HG03439 (cell line): ENCODE data around the gene ADAMTS10.
"Not testable (repeated sequence)": the region's sequence is repeated elsewhere in the genome, so short reads cannot be mapped to it uniquely, and the experiment has no call there.

Experiments
- ATAC-seq: cut with Tn5 transposase; IDR thresholded peaks from one replicate; pipeline ENCODE4 v1.9.1; 2021; ENCODE audit warnings: mild to moderate bottlenecking, moderate library complexity; ENCODE audit not compliant: unreplicated experiment

Gene ADAMTS10

DNA sequence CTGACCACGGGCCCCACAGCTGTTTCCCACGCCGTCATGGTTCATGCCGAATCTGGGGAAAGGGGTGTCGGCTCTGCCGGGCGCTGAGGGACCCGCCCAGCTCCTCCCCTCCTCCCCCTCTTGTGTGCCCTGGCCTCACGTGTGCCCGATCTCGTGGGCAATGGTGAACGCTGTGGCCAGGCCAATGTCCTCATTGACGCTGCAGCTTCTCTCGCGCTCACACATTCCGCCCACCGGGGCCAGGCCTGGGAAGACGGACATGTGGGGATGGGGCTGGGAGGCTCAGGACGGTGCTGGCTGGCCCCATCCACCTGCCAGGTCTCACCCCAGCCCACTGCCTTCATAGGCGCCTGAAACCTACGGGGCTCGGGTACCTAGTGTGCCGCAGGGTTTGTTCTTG is 14.3 kb downstream of the ADAMTS10 start:
- ATAC-seq, result no peak

DNA sequence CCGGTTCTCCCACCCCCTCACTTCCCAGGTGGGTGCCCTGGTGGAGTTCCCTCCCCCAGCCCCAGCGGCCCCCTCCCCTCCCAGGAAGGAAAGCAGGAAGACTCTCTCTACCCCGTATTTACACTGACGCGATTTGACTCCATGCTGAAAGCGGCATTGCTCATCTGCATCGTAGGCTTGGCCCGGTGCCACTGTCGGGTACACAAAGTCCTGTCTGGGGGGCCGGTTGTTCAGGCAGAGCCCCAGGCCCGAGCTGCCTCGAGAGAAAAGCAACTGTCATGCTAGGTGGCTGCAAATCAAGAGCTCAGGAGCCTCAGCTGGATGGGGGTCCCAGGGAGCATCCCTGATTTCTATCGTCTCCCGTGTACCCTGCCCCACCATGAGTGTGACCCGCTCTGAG is 14.9 kb downstream of the ADAMTS10 start:
- ATAC-seq, result no peak

DNA sequence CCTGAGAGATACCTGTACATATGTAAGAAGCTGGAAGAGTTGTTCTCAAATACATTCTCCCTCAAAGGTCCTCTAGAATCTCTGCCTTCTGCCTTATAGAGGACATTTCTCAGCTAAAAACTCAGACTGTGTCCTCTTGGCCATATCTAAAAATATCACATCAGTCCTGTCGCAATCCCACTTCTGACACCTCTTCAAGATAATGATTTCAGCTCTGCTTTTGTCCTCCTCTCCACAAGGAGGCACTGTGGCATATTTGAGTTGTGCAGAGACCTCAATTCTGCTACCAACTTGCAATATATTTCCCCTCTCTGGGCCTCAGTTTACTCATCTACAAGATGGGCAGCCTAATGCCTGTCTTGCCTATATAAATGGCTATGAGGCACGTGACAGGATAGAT is 16.6 kb downstream of the ADAMTS10 start:
- ATAC-seq, result no peak

DNA sequence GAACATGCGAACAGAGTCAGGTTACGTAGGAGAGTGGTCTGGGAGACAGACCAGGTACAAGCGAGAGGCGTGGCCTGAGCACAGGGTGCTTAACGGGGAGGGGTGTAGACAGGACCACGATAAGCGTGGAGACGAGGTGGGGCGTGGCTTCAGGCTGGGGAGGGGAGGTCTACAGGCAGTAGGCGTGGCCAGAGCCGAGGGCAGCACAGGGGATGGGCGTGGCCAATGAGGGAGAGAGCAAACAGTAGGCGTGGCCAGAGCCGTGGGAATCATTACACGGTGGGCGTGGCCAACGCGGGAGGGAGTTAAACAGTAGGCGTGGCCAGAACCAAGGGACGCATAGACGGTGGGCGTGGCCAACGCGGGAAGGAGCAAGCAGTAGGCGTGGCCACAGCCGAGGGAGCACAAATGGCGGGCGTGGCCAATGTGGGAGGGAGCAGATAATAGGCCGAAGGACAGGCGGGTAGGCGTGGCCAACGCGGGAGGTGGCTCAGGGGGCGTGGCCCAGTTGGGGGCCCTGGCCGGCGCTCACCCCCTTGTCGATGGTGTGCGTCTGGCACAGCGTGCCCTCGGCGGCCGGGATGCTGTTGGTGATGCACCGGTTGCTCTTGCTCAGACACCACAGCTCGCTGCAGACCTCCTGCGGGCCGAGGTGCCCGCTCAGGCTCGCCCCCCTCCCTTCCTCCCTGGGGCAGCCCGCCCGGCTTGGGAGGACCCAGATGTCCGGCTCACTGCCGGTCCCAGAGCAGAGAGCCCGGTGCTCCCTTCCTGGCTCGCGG is 18.1 kb downstream of the ADAMTS10 start:
- no peak for ATAC-seq

DNA sequence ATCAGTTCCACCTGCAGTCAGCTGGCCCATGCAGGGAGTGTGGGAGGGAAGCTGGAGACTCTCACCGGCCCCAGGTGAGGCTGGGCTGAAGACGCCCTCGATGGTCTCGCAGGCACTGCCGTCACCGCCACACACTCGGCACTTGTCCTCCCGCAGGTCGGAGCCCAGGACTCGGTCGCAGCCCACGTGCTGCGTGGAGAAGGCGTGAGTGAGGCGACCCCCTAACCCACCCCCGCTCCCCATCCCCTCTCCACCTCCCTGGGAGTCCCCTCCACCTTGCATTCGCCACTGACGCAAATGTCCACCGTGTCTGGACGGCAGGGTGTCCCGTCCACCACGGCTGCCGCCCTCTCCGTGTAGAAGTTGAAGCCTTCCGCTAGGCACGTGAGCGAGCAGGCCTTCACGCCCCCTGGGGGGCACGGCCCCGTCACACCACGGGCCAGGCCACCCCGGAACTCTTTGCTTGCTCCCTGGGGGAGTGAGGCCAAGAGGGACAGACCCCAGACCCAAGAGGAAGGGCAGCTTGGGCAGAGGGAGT is 21.3 kb downstream of the ADAMTS10 start:
- ATAC-seq, result no peak

DNA sequence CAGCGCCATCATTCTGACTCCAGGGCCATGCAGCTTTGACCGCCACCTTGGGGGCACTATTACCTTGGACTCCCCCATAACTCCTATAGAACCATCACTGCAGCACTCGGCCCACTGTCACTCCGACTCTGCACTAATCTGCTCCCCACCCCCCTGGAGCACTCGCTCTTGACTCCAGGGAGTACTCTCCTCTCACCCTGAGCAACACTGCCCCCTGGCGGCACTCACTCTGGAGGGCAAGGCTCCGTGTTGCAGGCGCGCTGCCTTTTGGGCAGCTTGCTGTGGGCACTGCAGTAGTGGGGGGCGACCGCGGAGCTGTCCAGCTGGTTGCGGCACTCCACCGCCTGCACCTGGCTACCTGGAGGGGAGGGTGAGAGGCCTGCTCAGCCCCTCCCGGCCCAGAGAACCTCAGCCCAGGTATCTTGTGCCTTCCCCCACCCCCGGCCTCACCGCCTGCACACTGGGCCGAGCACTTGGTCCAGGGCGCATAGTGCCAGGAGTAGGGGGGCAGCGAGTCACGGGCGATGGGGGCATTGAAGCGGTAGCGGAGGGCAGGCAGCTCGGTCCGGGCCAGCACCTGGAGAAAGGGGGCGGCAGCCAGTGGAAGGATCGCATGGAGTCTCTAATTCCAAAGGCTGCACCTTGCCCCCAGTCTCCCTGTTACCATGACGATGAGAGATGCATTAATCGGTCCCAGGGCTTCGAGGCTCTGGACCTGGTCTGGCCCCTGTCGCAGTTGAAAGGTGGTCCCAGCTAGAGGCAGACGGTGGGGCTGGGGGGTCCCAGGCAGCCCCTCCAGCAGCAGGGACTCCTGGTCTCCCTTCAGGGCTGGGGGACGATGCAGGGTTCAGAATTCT is 24.4 kb downstream of the ADAMTS10 start:
- ATAC-seq, result no peak

DNA sequence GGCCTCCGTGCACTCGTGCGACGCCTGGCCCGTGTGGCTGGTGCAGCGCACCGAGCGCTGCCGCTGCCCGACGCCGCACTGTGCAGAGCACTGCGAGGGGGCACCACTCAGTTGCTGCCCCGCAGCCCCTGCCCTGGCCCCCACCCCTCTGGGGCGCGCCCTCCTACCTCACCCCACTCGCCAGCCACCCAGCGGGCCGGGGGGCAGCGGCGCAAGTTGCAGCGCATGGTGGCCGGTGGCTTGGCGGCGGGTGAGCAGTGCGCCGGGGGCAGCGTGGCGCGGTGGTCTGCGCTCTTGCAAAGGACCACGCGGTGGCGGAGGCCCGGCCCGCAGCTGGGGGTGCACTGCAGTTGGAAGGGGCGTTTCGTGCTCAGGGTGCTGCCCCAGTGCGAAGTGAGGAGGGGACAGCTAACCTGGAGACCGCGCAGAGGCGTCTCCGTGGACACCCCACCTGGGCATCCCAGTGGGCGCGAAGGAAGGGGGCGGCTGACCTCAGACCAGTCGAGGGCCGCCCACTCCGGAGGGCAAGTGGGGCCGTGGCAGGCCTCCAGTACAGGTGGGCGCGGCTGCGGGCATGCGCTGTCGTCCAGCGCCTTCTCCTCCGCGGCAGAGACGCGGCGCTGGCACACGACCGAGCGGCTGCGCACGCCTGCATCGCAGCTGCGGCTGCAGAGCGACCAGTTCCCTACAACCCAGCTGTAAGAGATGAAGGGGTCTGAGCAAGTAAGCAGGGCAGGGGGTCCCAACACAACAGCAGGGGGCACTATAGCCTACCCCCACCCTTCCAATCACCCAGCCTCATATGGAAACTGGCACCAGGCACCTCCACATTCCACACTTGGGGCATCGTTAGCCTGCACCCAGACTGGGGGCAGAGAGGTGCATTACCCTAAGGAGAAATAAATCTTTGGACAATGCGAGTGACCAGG is 25.3 kb downstream of the ADAMTS10 start:
- no peak for ATAC-seq

DNA sequence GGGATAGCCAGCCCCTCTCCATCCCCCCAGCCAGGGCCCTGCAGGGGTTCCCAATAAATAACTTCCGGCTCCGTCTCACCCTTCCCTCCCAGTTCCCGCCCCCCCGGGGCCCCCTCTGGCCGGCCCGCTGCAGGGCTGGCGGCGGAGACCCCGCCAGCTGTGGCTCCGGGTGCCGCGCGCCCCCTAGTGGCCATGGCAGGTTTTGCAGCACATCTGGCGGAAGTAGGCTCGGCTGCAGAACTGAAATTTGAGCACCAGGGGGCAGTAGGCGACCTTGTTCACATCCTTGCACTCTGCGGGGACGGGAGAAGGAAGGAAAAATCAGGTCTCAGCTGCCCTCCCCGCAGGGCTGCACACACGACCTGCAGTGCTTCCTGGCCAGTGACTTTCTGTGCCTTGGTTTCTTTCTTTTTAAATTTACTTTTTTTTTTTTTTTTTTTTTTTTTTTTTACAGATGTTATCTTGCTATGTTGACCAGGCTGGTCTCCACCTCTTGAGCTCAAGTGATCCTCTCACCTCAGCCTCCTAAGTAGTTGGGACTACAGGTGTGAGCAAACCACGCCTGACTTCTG is 29.7 kb downstream of the ADAMTS10 start:
- peak; percentile 66 for ATAC-seq

DNA sequence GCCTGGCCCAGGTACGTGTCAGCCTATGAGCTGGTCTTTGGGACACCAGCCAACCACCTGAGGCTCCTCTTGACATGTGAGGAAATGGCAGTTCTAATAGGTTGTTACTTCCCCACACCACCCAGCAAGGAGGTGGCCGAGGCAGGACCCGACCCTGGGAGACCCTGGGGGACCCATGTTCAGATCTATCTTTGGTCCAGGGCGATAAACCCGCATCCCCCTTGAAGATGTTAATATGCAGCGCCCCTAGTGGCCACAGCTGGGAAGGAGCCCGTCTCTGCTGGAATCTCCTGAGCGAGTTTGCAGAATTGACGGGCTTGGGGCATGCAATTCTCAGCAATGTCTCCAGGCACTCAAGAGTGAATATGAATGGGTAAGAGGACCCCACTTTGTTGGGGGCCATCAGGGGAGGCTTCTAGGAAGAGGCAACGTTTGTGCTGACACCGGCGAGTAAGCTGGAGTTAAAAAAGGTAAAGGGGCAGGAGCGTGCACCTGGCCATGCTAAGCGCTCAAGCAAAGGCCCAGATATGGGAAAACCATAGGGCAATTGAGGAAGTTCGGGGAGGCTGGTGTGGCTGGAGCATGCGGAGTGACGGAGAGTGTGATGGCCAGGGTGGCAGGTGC is 31.8 kb downstream of the ADAMTS10 start:
- no peak for ATAC-seq

DNA sequence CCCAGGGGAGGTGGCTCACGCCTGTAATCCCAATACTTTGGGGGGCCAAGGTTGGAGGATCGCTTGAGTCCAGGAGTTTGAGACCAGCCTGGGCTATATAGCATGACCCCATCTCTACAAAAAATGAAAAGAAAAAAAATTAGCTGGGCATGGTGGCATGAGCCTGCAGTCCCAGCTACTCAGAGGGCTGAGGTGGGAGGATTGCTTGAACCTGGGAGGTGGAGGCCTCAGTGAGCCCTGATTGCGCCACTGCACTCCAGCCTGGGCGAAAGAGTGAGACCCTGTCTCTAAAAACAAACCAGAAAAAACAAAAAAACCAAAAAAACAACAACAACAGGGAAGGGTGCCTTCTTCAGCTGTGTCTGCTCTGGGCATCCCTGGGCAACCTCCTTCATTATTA is 32.8 kb downstream of the ADAMTS10 start:
- no peak for ATAC-seq

DNA sequence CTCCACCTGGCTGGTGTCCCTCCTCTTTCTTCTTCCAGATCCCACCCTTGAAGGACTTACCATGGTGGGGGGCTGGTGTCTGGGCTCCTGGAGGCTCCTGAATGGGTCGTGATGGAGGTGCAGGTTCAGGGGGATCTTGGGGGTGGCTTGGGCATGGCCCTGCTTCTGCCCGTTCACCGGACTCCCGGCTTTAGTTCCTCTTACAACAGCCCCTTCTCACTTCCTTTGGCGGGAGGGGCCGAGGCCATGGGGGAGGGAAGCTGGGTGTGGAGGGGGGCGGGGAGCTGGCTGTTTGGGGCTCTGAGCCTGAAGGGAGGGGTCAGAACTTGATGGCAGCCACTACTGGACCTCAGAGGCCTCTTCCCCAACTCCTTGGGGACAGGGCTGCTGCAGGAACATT is 33.3 kb downstream of the ADAMTS10 start, which contains the start of gene MYO1F:
Gene MYO1F, minus strand, starts transcription at position 196 of the 400 bp plus-strand sequence. Its CDS starts 133 bp downstream, at position 63.
- no peak for ATAC-seq

DNA sequence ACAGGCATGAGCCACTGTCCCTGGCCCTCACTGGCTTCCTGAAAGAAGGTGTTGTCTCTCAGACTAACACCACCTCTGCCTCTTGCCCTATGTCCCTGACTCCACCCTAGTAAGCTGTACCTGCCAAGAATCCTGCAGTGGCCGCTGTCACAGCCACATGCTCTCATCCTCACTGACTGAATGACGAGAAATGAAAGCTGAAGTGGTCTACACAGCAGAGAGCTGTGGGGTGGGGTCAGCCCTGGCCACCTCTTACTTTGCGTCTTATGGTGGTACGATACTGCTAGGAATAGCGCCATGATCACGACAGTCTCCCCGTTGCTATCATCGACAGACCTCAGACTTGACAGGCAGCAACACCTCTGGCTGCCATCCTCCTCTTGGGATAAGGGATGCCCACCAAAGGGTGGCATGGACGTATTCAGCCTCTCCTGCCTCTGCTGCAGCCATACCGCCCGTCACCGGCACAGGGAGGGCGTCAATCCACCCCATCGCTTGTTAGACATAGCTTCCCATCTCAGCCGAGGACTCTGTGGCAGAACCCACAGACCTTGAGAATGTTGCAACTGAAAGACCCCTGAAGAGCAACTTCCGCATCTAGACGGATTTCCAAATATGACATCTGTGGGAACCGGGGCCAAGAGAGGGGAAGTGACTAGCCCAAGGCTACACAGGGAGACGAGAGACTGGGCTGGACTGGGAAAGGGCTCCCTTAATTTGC is 34.1 kb downstream of the ADAMTS10 start:
- no peak for ATAC-seq

DNA sequence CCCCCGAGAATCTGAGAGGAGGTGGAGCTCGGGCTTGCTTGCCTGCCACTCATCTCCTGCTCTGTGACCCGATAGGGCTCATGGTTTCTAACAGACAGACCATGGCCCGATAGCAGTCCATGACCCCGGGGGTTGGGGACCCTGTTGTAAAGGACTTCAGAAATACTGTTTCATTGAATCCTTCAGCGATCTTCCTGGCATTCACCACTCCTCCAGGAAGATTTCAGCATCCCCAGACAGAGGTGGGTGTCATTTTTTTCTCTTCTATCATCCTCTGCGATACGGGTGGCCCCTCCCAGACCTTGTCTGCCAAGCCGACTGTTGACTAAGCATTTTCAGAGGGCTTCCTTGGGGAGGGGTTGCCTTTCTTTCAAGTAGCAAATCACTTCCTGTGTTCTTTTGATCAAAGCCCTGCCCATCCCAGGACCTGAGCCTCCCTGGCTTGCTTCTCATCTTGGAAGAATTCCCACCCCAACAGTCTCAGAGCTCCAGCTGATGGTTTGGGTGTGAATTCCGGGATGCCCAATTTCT is 35.0 kb downstream of the ADAMTS10 start:
- no peak for ATAC-seq

DNA sequence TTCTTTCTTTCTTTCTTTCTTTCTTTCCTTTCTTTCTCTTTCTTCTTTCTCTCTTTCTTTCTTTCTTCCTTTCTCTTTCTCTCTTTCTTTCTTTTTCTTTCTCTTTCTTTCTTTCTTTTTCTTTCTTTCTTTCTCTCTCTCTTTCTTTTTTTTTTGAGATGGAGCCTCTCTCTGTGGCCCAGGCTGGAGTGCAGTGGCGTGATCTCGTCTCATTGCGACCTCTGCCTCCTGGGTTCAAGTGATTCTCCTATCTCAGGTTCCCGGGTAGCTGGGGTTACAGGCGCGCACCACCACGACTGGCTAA is 35.9 kb downstream of the ADAMTS10 start:
- ATAC-seq, result not testable (repeated sequence)

DNA sequence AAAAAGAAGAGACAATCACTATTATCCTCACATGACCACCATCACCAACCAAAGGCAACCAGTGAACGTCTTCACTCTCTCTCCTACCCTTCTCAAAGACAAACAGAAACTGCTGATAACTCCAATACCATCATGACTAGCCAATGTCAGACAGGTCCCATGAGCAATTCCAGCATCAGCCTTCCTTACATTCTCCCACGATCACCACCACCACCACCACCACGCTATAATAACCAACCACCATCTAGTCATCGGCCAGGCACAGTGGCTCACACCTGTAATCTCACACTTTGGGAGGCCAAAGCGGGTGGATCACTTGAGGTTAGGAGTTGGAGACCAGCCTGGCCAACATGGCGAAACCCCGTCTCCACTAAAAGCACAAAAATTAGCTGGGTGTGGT is 37.2 kb downstream of the ADAMTS10 start:
- no peak for ATAC-seq

DNA sequence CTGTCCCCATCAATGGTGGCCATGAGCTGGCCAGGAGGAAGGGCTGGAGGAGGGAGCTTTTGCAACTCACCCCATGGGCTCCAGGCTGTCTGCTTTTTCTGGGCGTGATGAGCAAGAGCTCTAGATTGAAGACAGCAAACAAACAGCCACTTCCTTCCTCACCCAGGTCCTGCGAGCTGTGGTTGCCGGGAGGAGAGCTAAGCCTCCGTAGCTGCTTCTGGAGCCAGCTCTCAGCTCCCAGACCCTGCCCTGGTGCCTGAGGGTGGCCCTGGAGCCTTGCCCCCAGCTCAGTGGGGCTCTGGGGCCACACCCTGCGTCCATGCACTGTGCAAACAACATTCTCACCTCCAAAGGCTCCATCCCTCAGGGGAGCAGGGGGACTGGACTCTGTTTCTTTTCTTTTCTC is 39.5 kb downstream of the ADAMTS10 start:
- ATAC-seq, result no peak

DNA sequence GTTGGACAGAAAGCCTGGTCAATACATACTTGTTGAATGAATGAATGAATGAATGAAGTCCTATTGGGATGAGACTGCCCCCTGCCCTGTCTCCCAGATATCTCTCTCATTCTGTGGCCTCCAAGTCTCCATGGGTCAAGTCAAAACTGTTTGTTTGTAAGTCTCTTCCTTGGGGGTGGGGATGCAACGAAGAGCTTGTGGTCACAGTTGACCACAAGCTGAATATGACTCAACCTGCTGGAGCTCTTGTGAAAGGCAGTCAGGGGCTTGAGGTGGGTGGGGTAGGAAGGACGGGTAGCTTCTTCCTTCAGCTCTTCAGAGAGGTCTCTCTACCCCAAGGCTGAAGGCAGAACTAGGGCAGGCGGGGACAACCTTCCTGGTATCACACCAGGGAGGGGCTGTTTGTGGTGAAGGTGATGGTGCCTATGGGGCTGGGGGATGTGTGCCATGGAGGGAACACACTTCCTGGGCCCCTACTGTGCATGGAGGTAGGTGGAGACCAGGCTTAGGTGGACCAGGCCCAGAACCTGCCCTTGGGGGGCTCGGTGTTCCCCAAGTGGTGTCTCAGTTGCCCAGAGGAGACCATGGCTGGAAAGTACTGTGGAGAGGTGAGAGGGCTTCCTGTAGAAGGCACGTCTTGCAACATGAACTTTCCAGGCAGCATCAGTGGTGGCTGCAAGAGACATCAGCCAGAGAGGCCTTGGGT is 41.3 kb downstream of the ADAMTS10 start:
- peak; percentile 56 for ATAC-seq

DNA sequence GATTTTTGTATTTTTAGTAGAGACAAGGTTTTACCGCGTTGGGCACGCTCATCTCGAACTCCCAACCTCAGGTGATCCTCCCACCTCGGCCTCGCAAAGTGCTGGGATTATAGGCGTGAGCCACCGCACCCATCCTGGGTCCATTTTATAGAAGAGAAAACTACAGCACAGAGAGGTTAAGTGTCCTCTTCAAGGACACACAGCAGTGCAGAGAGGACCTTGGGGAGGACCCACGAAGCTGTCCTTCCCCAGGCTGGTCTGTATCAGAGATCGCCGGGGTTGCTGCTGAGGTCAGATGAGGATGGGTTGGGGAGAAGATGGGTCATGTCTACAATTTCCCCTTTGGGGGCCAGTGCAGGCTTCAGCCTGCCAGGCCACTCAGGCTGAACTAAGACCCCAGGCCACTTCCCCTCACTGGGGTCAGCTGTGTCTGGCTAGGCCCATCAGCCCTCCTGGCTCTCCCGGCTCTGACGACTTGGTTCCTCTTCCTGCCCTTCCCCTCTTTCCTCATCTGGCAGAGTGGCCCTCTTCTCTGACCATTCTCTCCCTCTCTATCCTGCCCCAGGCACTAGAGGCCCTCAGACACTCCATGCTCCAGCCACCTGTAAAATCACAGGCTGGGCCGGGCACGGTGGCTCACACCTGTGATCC is 42.9 kb downstream of the ADAMTS10 start:
- no peak for ATAC-seq
